UCSD-AML1 (cell line): ENCODE data around the gene KIAA0513.

Source experiments
- DNase-seq: peaks from one replicate; lab custom pipeline; 2025; ENCODE audit not compliant: unreplicated experiment; lab: John Stamatoyannopoulos, UW

The KIAA0513 gene

DNA sequence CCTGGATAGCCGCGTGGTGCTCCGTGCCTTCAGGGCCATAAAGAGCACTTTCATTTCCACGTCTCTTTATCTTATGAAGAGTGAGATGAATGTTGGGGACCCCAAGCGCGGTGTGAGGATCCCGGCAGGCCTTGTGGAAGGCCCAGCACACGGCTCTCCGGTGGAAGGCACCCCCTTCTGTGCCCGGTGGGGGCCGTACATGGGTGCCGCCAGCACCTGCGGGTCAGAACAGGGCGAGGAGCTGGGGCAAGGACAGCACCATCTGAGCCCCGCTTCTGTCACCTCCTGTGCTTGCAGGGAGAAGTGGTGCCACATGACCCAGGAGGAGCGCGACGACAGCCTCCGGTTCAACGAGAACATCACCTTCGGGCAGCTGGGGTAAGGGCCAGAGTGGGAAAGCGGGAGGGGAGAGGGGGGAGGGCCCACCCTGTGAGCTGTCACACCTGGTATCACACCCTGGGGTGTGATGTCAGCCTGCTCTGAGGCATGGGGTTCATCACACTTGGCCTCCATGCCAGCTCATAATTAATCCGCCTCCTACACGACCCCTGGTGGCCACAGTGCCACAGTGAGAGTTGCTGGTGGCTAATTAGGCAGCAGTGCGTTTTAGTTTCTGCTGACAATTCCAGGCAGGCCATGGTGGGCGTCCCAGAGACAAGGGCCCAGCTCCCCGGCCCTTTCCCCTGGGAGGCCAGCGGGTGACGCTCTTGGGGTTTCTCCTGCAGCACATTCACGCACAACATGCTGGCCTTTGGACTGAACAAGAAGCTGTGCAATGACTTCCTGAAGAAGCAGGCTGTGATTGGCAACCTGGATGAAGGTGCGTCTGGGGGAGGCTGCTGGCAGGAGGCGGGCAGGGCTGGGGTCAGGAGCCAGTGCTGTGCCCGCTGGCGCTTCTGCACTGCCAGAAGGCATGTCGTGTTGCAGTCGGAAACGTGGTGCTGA is 59.0 kb downstream of the KIAA0513 start:
- DNase-seq, result peak; percentile 71

DNA sequence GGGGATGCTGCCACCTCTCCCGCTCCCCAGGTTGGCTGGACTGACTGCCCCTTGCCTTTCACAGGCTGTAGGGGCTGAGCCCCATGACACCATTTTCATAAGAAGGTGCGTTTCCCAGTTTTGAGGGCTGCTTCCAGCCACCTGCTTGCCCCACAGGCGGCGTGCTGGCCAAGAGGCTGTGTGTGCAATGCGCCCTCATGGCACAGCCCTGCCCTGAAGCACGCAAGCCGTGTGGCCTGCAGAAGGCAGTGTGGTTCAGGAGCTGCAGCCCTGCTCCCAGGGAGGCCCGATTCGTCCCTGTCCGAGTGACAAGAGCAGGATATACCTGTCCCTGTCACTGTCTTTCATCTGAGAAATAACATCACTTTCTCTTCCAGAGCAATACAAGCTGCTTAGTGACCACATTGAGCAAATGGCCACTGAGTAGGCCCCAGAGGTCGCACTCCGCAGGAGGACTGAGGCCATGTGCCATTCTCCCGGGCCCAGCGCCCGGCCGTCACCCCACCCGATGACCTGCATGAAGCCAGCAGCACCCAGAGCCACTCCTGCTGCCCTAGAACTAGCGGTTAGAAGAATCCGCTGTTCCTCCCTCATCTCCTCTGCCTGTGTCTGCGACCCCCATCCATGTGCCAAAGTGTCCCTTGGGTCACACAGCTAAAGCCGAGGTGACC is 60.4 kb downstream of the KIAA0513 start:
- no peak for DNase-seq

DNA sequence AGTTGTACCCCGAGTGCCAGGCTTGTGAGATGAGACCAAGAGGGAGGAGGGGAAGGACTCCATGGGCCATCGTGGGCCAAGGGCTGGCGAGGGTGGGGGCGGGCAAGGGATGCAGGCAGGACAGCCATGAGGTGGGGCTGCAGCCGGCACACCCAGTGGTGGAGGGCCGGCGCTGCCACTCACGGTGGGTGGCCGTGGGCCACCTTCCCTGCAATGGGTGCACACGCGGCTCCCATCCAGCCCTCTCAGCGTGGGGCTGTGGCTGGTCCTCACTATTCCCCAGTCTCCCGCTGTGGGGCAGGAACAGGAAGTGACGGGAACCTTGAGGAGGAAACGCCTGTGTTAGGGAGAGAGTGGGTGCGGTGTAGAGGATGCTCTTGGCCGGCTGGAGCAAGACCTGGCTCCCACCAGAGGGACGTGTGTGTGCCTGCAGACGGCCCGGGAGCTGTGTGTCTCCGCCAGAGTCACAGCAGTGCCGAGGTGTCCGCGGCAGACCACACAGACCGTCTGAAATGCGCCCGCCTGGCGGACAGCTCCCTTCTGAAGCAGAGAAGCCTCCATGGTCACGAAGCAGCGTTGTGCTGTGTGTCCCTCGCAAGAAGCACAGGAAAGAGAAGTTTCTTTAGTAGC is 61.1 kb downstream of the KIAA0513 start:
- peak; percentile 41 for DNase-seq

DNA sequence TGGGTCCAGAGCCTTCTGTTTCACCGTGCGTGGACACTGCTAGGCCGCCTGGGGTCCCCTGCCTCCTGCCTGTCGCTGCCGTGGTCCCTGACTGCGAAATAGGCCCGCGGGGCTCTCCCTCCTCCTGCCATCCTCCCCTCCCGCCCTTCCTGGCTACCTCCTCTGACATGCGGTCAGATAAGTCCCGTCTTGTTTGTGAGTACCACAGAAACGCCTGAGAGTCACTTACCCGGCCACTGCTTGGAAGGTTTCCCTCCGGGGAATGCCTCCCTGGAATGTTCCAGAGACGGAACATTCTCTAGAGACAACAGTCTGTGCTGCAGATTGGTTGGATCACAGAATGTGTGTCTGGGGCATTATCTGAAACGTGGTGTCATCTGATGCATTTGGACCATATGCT is 61.9 kb downstream of the KIAA0513 start:
- DNase-seq, result no peak

DNA sequence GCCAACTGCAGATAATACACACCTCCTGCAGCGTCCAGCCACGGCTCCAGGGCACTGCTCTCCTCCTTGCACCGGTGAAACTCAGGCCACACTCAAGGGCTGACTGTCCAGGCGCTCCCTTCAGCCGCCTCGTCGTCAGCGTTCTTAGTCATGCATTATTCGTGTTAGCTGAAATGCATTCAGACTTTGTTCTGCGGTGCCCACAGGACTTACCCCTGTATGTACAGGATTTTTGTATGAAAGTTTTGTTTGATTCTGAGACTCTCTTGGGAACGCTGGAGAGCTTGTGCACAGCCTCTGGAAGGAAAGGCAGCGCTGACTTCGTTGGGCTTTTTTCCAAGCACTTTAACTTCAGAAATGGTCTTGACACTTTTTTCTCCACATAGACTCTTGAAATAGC is 62.6 kb downstream of the KIAA0513 start:
- no peak for DNase-seq

DNA sequence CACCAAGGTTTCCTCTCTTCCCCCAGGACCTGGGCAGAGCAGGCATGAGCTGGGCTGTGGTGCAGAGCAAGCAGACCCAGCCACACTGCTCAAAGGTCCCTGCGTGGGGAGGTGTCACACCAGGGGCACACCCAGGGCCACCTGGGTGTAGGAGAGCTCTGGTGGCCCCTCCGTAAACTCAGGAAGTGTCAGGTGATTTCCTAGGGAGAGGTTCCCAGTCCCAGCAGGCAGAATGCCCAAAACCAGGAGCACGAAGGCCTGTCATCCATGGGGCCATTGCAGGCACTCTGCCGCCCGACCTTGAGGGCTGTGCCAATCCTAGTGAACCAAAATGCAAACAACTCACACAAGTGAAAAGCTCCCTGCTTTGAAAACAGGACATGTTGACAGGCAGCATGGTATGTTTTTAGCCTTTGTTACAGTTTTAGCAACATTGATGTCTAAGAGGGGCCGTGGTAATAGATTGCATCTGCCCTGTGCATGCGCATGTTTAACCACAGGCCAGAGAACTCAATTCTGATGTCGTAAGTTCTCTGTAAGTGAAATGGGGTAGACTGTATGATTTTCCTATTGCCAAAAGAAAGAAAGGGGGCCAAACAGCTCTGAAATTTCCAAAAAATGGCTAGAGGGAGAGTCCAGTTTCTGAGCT is 63.4 kb downstream of the KIAA0513 start:
- no peak for DNase-seq

DNA sequence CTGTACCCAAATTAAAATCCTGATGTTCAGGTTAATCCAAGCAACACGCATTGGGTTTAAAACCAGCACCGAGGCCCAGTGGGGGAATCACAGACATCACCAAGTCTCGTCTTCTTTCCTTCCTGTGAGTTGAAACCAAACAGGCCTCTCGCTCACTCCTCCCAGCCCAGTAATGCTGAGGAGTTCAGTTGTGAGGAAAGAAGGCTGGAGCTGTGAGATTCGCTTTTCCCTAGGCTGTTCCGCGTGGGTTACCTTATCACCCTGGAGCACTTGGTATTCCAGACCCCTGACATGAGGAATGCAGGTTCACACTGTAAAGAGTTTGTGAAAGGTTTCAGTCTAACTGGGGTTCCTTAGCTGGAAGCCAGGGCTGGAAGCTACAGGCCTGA is 63.9 kb downstream of the KIAA0513 start:
- no peak for DNase-seq

DNA sequence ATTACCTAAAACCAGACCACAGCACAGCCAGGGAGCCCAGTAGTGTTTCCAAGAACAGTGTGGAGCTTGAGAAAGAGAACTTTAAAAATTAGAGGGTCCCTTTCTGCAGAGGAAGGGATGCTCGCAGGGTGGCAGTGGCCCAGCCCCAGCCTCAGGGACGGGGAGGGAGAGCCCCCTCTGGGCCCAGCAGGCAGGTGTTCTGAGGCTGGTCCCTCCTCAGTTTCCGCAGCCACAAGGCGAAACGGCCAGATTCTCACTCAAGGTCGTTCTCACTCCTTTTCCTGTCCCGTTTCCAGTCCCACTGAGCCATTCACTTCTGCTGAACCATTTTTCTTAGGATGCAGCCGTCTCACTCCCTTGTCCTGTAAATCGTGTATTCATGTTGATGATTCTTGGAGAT is 64.7 kb downstream of the KIAA0513 start:
- no peak for DNase-seq

DNA sequence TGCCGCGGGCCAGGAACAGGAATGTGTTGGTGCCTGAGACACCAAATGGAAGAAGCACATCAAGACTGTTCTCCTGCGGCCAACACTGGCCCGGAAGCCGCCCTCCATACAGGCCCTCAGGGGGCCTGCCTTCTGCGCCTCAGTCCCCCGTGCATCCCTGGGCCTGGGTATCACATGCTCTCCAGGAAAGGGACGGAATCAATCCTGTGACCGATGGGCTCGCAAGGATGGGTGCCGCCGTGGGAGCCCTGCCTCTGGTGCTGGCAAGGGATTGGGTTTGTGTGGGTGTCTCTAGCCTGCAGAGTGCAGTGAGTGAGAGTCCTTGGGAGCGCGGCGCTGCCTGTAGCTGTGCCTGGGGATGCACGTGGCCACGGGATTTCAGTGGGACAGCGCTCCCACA is 65.3 kb downstream of the KIAA0513 start:
- no peak for DNase-seq

DNA sequence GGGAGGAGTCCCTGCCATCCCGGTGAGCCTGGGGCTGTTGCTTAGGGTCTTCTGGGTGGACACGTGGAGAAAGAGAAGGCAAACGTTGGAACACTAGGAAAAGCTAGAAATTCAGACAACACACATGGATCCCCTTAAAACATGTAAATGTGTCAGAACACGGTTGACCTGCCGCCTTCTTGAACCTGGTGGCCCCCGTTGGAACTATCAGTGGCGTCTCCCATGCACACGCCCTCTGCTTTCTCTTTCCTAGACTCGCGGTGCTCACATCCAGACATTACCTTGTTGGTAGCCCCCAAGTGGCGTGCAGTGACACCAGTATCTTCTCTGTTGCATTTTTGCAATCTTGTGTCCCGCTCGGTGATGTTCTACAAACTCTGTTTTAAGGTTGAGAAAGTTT is 66.1 kb downstream of the KIAA0513 start:
- no peak for DNase-seq

DNA sequence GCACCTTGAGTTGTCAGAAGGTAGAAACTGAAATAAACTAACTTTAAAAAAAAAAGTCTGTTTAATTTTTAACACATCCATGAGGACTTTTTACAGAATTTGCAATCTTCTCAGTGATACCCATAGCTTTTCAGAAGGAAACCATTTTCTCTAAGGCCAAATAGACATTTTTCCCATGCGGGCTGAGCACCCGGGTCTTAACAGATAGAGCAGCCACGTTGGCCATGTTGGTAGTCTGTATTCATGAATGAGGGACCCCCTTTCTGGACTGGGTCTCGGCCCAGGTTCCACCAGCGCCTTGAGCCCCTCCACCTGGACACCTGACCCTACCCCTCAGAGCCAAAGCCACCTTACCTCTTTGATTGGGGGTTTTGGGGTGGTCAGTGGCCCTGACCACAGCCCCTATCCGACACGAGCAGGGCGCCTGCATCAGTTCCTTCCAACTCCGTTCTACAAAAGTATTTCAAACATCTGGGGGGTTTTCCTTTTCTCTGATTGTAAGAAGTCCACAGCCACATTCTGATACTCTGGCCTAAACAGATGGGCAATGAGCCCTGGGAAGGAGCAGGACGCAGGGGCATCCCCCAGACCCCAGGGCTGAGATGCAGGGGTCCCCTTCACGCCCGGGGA is 66.7 kb downstream of the KIAA0513 start:
- no peak for DNase-seq

DNA sequence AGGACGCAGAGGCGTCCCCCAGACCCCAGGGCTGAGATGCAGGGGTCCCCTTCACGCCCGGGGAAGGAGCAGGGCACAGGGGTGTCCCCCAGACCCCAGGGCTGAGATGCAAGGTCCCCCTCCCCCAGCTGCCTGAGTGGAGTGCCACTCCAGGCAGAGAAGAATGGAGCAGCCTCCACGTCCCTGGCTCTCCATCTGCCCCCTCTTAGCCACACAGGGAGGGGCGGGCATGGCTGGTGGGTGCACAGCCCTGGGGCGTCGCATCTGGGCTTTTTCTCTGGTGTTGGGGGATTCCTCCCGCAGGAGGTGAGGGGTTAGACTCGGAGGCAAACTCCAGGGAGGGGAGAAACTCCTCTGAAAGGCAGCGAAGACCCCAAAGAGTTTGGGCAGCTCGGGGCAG is 67.2 kb downstream of the KIAA0513 start:
- DNase-seq, result no peak

DNA sequence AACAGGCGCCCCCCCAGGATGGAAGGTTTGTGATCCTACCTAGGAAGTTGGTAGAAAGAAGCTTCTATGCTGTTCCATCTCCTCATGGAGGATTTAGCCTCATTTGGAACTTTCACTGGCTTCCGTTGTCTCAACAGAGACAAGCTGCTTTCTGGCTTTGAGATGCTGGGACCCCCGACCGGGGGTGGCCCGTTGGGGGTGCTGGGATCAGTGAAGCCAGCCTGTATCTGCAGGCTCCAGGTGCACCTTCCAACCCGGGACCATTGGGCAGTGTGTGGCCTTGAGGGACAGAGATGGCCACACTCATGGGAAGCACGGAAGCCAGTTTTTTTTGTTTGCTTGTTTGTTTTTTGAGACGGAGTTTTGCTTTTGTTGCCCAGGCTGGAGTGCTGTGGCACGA is 69.3 kb downstream of the KIAA0513 start:
- no peak for DNase-seq

DNA sequence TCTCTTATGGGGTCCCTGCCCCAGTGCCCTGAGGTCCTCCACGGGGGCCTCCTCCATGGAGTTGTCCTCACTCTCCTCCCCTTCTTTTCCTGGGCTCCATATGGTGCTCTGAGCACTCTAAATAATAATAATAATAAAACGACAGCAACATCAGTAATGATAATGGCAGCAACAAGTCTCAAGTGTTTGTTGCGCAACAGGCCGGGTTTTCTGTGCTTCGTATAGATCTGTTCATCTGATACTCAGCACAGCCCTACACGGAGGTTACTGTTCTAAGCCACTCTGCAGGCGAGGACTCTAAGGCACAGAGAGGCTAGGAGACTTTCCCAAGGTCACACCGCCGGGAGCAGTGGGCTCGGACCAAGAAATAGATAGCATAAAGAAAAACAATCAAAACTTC is 71.0 kb downstream of the KIAA0513 start:
- DNase-seq, result no peak

DNA sequence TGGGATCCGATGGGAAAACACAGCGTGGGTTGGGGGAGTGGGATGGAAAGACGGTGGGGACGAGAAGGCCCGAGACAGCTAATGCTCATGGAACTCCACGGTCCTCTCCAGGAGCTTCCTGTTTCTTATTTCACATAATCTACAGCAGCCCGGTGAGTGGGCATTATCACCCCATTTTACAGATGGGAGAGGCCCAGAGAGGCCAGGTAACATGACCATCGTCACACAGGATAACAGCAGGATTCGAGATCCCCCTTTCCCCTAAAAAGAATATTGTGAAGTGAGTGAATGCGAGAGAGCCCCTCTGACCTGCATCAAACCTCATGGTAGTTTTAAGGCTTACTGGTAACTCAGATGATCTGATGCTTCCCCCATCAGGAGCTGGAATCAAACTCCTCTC is 72.7 kb downstream of the KIAA0513 start:
- DNase-seq, result no peak

DNA sequence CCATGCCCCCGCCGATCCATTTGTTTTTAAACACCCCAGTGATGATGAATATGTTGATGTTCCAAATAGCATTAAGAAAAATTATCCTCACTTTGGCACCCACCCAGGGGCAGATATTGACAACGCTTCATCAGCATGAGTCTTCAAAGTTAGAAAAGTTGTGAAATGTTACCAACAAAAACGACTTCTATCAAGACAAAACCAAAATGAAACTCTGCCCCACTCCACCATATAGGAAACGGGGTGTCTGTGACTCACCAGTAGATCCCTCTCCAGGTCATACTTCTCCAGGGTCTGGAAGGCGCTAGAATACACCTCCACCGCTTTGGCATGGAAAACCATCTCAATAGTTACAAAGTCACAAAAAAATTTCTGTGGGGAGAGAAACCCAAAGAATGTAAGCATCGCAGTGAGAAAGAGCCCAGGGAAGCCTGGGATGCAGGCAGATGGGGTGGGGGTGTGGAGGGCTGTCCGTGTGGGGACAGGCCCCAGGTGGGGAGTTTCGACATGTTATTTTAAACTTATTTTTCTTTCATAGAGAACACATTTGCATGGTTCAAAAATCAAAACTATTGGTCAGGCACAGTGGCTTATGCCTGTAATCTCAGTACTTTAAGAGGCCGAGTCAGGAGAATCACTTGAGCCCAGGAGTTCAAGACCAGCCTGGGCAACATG is 74.5 kb downstream of the KIAA0513 start:
- DNase-seq, result no peak

DNA sequence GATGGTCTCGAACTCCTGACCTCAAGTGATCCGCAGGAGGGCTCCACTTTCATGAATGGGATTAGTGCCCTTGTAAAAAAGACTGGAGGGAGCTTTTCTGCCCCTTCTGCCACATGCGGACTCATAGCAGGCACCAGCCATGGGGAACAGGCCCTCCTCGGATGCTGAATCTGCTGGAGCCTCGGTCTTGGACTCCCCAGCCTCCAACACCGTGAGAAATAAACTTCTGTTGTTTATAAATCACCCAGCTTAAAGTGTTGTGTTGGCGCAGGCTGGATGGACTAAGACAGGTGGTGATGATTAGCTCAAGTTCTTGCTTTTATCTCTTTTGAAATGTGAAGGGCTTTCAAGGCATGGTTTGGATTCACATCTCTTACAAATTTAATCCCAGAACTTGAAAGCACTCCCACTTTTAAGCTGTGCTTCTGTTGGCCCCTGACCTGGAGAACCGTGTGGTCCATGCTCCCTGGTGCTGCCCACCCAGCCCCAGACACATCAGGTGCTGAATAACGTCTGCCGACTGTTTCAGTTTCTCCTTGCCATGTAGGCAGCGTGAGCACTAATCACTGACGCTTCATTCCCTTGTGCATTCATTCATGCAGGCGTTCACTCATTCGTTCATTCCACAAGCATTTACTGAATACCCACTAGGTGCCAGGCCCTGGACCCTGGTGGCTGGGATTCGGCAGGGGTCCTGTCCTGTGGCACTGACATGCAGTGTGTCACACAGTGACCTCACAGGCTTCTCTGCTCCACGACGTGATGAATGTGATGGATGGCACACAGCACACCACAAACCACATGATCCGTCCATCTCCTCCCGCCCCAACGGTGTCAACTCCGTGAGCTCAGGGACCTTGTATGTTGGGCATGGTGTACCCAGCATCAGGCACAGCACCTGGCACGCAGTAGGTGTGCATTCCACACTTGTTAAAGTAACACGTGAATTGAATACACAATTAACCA is 75.8 kb downstream of the KIAA0513 start:
- no peak for DNase-seq

DNA sequence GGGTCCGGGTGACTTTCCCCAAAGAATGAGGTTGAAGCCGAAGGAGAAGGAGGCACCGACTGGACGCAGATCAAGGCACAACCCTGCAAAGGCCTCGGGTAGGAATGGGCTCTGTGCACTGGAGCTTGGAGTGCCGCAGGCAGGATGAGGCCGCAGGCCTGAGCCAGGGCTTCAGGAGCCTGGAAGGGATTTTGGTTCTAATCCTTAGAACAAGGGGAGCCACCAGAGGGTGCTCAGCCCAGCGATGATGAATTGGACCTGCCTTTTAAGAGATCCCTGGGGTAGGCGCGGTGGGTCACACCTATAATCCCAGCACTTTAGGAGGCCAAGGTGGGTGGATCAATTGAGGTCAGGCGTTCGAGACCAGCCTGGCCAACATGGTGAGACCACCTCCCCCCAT is 76.6 kb downstream of the KIAA0513 start:
- DNase-seq, result no peak

DNA sequence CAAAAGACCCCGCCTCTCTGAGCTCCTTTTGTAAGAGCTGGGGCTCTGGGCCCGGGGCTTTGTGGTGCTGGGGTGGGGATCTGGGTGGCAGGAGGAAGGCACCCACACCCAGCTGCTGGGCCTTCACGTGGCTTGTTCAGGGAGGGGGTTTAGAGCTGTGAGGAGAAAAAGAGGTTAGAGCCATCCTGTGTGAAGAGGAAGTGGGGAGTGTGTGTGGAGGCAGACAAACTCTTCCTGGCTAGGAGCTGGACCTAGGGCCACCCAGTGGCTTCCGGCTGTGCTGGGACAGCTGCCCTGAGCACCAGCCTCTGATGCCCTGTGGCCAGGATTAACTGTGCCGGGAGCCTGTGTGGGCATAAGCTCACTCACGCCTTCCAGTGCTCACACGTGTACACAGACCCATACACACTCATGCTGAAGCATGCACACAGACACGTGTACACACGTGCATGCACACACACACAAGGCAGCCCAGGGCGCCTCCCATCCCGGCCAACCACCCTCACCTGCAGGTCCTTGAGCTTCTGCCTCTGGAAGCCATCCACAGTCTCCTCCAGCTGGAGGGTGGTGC is 77.3 kb downstream of the KIAA0513 start:
- DNase-seq, result peak; percentile 74
